HCT116 (cell line): ENCODE results near the gene NID2.

Experiments
- CTCF ChIP-seq, 3 experiments: fragments of 200-600 bp in 1 of 3; sonication (generic) in 1 of 3; IDR thresholded peaks in 2 of 3; conservative IDR thresholded peaks in 1 of 3; 2 replicates each; pipeline ENCODE4 v1.5.1; 2012 to 2017; ENCODE audit warnings: low read depth in 2 of 3, low read length in 2 of 3, antibody characterized with exemption in 1 of 3, borderline replicate concordance in 1 of 3, control low read depth in 1 of 3, mild to moderate bottlenecking in 1 of 3, mixed read lengths in 1 of 3, mixed run types in 1 of 3, moderate library complexity in 1 of 3; ENCODE audit not compliant: insufficient read depth in 1 of 3
- EZH2 ChIP-seq: fragments of 200-600 bp; sonication (generic); IDR thresholded peaks from 2 replicates; pipeline ENCODE4 v1.6.1; 2017; ENCODE audit warnings: antibody characterized with exemption, mixed run types
- FOSL1 ChIP-seq: IDR thresholded peaks from 2 replicates; pipeline ENCODE4 v1.6.1; 2012; ENCODE audit warnings: low read depth
- POLR2A ChIP-seq: IDR thresholded peaks from 2 replicates; pipeline ENCODE4 v1.7.0; 2011; ENCODE audit warnings: borderline replicate concordance; ENCODE audit not compliant: insufficient read depth, insufficient read length; ENCODE audit errors: extremely low read depth
- POLR2AphosphoS5 ChIP-seq: IDR thresholded peaks from 2 replicates; pipeline ENCODE4 v1.6.1; 2011; ENCODE audit warnings: mild to moderate bottlenecking, low read depth, low read length, moderate library complexity
- SIN3A ChIP-seq: IDR thresholded peaks from 2 replicates; pipeline ENCODE4 v1.6.1; 2012; ENCODE audit warnings: low read depth
- SP1 ChIP-seq: IDR thresholded peaks from 2 replicates; pipeline ENCODE4 v1.6.1; 2012; ENCODE audit warnings: low read depth
- YY1 ChIP-seq: IDR thresholded peaks from 2 replicates; pipeline ENCODE4 v1.6.1; 2011; ENCODE audit warnings: low read length, low read depth, moderate library complexity, mild to moderate bottlenecking; ENCODE audit not compliant: insufficient replicate concordance; ENCODE audit errors: extremely low read depth

- TF ChIP-seq CTCF (IDR thresholded peaks at IDR 0.05 in 2 of 3, conservative IDR thresholded peaks at IDR 0.05 in 1 of 3; ENCODE audit: borderline replicate concordance in 1 of 3, insufficient read depth in 1 of 3, low read depth in 2 of 3, low read length in 2 of 3) (no peak), YY1 (no peak), POLR2A (no peak), POLR2AphosphoS5 (no peak), FOSL1 (no peak), SP1 (no peak), EZH2 (no peak), SIN3A (no peak)
Observed at GRCh38 chr14:52111583-52111982, 42.7 kb upstream of the NID2 start.
